HepG2 (cell line): ENCODE measurements around the gene INF2. TPM values are rescaled to one million over a fixed set of nuclear protein-coding genes. Genes with fewer than 3 reads are reported as not detected.

Source experiments
- CEBPB ChIP-seq: IDR thresholded peaks from 2 replicates; pipeline ENCODE4 v1.6.1; 2011; ENCODE audit warnings: low read depth, low read length, improper control_type of control experiment, borderline replicate concordance
- CENPX ChIP-seq: sonication (generic); formaldehyde crosslinking; IDR thresholded peaks from 2 replicates; pipeline ENCODE4 v1.9.0; 2021; ENCODE audit warnings: mild to moderate bottlenecking, missing genetic modification reagents, moderate library complexity
- DZIP1 ChIP-seq: sonication (generic); formaldehyde crosslinking; IDR thresholded peaks from 2 replicates; pipeline ENCODE4 v1.5.0; 2020; ENCODE audit warnings: mild to moderate bottlenecking, missing genetic modification reagents
- E2F5 ChIP-seq: sonication (generic); formaldehyde crosslinking; conservative IDR thresholded peaks from 2 replicates; pipeline ENCODE4 v1.4.0; 2020; ENCODE audit warnings: missing genetic modification reagents
- FOXM1 ChIP-seq: sonication (generic); formaldehyde crosslinking; IDR thresholded peaks from 2 replicates; pipeline ENCODE4 v1.5.0; 2020; ENCODE audit warnings: missing genetic modification reagents
- FOXO4 ChIP-seq: sonication (generic); formaldehyde crosslinking; conservative IDR thresholded peaks from 2 replicates; pipeline ENCODE4 v1.8.1; 2023; ENCODE audit warnings: missing genetic modification reagents
- MED8 ChIP-seq: sonication (generic); formaldehyde crosslinking; IDR thresholded peaks from 2 replicates; pipeline ENCODE4 v1.8.1; 2023; ENCODE audit warnings: mild to moderate bottlenecking, missing genetic modification reagents; ENCODE audit not compliant: insufficient replicate concordance
- ZEB1 ChIP-seq: IDR thresholded peaks from 2 replicates; pipeline ENCODE4 v1.6.1; 2012; ENCODE audit warnings: mild to moderate bottlenecking, low read depth, inconsistent platforms; ENCODE audit not compliant: insufficient replicate concordance
- ZNF235 ChIP-seq: sonication (generic); formaldehyde crosslinking; IDR thresholded peaks from 2 replicates; pipeline ENCODE4 v1.8.1; 2023; ENCODE audit warnings: mild to moderate bottlenecking, missing genetic modification reagents, borderline replicate concordance
- ZNF256 ChIP-seq: sonication (generic); formaldehyde crosslinking; conservative IDR thresholded peaks from 2 replicates; pipeline ENCODE4 v1.4.0; 2020; ENCODE audit warnings: missing genetic modification reagents
- ZNF263 ChIP-seq: sonication (generic); formaldehyde crosslinking; IDR thresholded peaks from 2 replicates; pipeline ENCODE4 v1.4.0; 2020; ENCODE audit warnings: missing genetic modification reagents
- ZNF780A ChIP-seq: sonication (generic); formaldehyde crosslinking; IDR thresholded peaks from 2 replicates; pipeline ENCODE4 v1.8.0; 2022; ENCODE audit warnings: mild to moderate bottlenecking, missing genetic modification reagents, moderate library complexity
- ZNF790 ChIP-seq: sonication (generic); formaldehyde crosslinking; IDR thresholded peaks from 2 replicates; pipeline ENCODE4 v1.8.0; 2022; ENCODE audit warnings: missing genetic modification reagents, mild to moderate bottlenecking, borderline replicate concordance
- polyA plus RNA-seq, 8 experiments: library from polyadenylated mRNA; depleted of rRNA in 3 of 8; stranded (reverse) in 7 of 8; unstranded in 1 of 8; fragments of >200 nt; fragmentation: Illumina TruSeq in 4 of 8; extraction: Trizol in 4 of 8; gene quantifications; 2 replicates each; pipeline versions ENCODE4 v1.2.1 to v1.2.3, GENCODE V29; 2011 to 2016; ENCODE audit warnings: low read depth in 4 of 8, missing spikeins in 1 of 8, mixed read lengths in 1 of 8; ENCODE audit not compliant: insufficient read depth in 1 of 8
- total RNA-seq, 5 experiments: library from RNA; depleted of rRNA; stranded (reverse); fragments of >200 nt; fragmentation: Illumina TruSeq; extraction: Trizol; gene quantifications; 2 replicates each; pipeline ENCODE4 v1.2.3, GENCODE V29; 2016; ENCODE audit warnings: low read depth in 1 of 5
- TF ChIP-seq, protein P1 (sequence below), 2 experiments: IDR thresholded peaks; 2 replicates each; pipeline ENCODE4 v1.6.1; 2011 to 2012; ENCODE audit warnings: low read length in 2 of 2, borderline replicate concordance in 1 of 2, low read depth in 1 of 2, mild to moderate bottlenecking in 1 of 2, moderate library complexity in 1 of 2
- TF ChIP-seq, protein P2 (sequence below): sonication (generic); formaldehyde crosslinking; IDR thresholded peaks from 2 replicates; pipeline ENCODE4 v1.8.1; 2022; ENCODE audit warnings: mild to moderate bottlenecking, missing genetic modification reagents

INF2 gene
- total and polyA plus RNA-seq, 2 of the 13 experiments (the other 11 are each of a cell fraction or from before 2014, with no cell fraction given), result 16.4 to 26.4 TPM

GRCh38 chr14:104735830-104736642 is 46.6 kb downstream of the INF2 start (continued):
- TF ChIP-seq, protein P1, sequence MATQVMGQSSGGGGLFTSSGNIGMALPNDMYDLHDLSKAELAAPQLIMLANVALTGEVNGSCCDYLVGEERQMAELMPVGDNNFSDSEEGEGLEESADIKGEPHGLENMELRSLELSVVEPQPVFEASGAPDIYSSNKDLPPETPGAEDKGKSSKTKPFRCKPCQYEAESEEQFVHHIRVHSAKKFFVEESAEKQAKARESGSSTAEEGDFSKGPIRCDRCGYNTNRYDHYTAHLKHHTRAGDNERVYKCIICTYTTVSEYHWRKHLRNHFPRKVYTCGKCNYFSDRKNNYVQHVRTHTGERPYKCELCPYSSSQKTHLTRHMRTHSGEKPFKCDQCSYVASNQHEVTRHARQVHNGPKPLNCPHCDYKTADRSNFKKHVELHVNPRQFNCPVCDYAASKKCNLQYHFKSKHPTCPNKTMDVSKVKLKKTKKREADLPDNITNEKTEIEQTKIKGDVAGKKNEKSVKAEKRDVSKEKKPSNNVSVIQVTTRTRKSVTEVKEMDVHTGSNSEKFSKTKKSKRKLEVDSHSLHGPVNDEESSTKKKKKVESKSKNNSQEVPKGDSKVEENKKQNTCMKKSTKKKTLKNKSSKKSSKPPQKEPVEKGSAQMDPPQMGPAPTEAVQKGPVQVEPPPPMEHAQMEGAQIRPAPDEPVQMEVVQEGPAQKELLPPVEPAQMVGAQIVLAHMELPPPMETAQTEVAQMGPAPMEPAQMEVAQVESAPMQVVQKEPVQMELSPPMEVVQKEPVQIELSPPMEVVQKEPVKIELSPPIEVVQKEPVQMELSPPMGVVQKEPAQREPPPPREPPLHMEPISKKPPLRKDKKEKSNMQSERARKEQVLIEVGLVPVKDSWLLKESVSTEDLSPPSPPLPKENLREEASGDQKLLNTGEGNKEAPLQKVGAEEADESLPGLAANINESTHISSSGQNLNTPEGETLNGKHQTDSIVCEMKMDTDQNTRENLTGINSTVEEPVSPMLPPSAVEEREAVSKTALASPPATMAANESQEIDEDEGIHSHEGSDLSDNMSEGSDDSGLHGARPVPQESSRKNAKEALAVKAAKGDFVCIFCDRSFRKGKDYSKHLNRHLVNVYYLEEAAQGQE (IDR thresholded peaks at IDR 0.05; ENCODE audit: borderline replicate concordance in 1 of 2, low read depth in 1 of 2, low read length in 2 of 2), result no peak; a peak in 1 of 4 replicates
- TF ChIP-seq E2F5 (CRISPR knock-in tag) (no peak), ZNF263 (CRISPR knock-in tag) (peak; percentile 79), FOXM1 (CRISPR knock-in tag) (no peak), ZNF256 (CRISPR knock-in tag) (no peak), ZEB1 (peak; percentile 76), ZNF790 (peak; percentile 55; the same call in 1 of the 2 replicates), MED8 (CRISPR knock-in tag) (peak; percentile 88), ZNF235 (CRISPR knock-in tag) (no peak), DZIP1 (peak; percentile 79), CEBPB (peak; percentile 91; the same call in 1 of the 2 replicates), CENPX (CRISPR knock-in tag) (no peak), FOXO4 (CRISPR knock-in tag) (no peak), ZNF780A (CRISPR knock-in tag) (no peak)
- TF ChIP-seq, protein P2, sequence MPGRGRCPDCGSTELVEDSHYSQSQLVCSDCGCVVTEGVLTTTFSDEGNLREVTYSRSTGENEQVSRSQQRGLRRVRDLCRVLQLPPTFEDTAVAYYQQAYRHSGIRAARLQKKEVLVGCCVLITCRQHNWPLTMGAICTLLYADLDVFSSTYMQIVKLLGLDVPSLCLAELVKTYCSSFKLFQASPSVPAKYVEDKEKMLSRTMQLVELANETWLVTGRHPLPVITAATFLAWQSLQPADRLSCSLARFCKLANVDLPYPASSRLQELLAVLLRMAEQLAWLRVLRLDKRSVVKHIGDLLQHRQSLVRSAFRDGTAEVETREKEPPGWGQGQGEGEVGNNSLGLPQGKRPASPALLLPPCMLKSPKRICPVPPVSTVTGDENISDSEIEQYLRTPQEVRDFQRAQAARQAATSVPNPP (CRISPR knock-in tag), result no peak
